CD4-positive, alpha-beta T cell treated with Interleukin-21 for 1 hour (primary cell): ENCODE results near the gene AK6.
"Not testable (repeated sequence)": the region's sequence is repeated elsewhere in the genome, so short reads cannot be mapped to it uniquely, and the experiment has no call there.

Experiments used
- DNase-seq: peaks from one replicate; pipeline ENCODE4 v3.0.0-alpha.2; 2020

AK6 gene

GRCh38 chr5:69369340-69370121, at the start of gene AK6, which contains the start of the genes RAD17 and TAF9:
TSS of gene AK6 (minus strand) at chr5:69369520. CDS start at chr5:69369490, 30 bp downstream.
TSS of gene RAD17 (plus strand) at chr5:69369818. CDS start at chr5:69372209, 2,391 bp downstream.
TSS of gene TAF9 (minus strand) at chr5:69369520. CDS start at chr5:69365737, 3,783 bp downstream.
- peak; percentile 91 for DNase-seq

GRCh38 chr5:69418554-69418953, 49.2 kb upstream of the AK6 start:
- DNase-seq = no peak

- DNase-seq = no peak
Observed at GRCh38 chr5:69416699-69417098, 47.4 kb upstream of the AK6 start.

GRCh38 chr5:69416180-69416579, 46.9 kb upstream of the AK6 start:
- no peak for DNase-seq

- no peak for DNase-seq
Observed at GRCh38 chr5:69415584-69415958, 46.3 kb upstream of the AK6 start.

GRCh38 chr5:69414885-69415583, 45.7 kb upstream of the AK6 start, which contains the start of gene MARVELD2:
TSS of gene MARVELD2 (plus strand) at chr5:69415116. CDS start at chr5:69419386, 4,270 bp downstream.
- peak; percentile 49 for DNase-seq

GRCh38 chr5:69404659-69405330, 35.5 kb upstream of the AK6 start:
- DNase-seq = no peak

- no peak for DNase-seq
Observed at GRCh38 chr5:69378376-69378775, 9.1 kb upstream of the AK6 start.

GRCh38 chr5:69374911-69375446, 5.7 kb upstream of the AK6 start:
- DNase-seq = no peak

- DNase-seq = no peak
Observed at GRCh38 chr5:69372394-69372793, 3.1 kb upstream of the AK6 start.

- DNase-seq = not testable (repeated sequence)
Observed at GRCh38 chr5:69370335-69370734, 1.0 kb upstream of the AK6 start.

GRCh38 chr5:69368458-69369339, 621 bp downstream of the AK6 start:
- peak; percentile 59 for DNase-seq

- no peak for DNase-seq
Observed at GRCh38 chr5:69367697-69368279, 1.5 kb downstream of the AK6 start.

- DNase-seq = no peak
Observed at GRCh38 chr5:69364850-69365249, 4.5 kb downstream of the AK6 start.

GRCh38 chr5:69364414-69364813, 4.9 kb downstream of the AK6 start:
- DNase-seq = peak; percentile 35

- no peak for DNase-seq
Observed at GRCh38 chr5:69360442-69360841, 8.9 kb downstream of the AK6 start.

- no peak for DNase-seq
Observed at GRCh38 chr5:69359699-69360098, 9.6 kb downstream of the AK6 start.

GRCh38 chr5:69350664-69351063, 18.7 kb downstream of the AK6 start:
- no peak for DNase-seq

GRCh38 chr5:69343083-69343482, 26.2 kb downstream of the AK6 start:
- DNase-seq = no peak

GRCh38 chr5:69341520-69342161, 27.7 kb downstream of the AK6 start:
- DNase-seq = no peak

GRCh38 chr5:69335341-69335935, 33.9 kb downstream of the AK6 start:
- DNase-seq = no peak
